Heart right ventricle (tissue), 16 donors: ENCODE data around the gene SHISA7. TPM values are rescaled to one million over a fixed set of nuclear protein-coding genes. Genes with fewer than 3 reads are reported as not detected.
"Not testable (repeated sequence)": the region's sequence is repeated elsewhere in the genome, so short reads cannot be mapped to it uniquely, and the experiment has no call there.

Experiments used
- ATAC-seq, 8 donors: fragments of 200-7000 bp; cut with Tn5 transposase; one replicate each; pipeline ENCODE4 v1.9.1; 2020; ENCODE audit warnings: mild to moderate bottlenecking in 8 of 8, moderate library complexity in 8 of 8, moderate number of reproducible peaks in 1 of 8
- DNase-seq, 2 donors: peaks; one replicate each; pipeline ENCODE4 v3.0.0-alpha.2; 2020
- H3K27ac ChIP-seq, 10 donors: fragments of 200-600 bp; sonication (generic) in 2 of 10; one replicate each; pipeline versions ENCODE4 v1.5.0 to v1.8.0; 2020 to 2022; ENCODE audit warnings: mild to moderate bottlenecking in 3 of 10
- H3K27me3 ChIP-seq, 7 donors: fragments of 200-600 bp; one replicate each; pipeline ENCODE4 v1.8.0; 2021 to 2022; ENCODE audit warnings: mild to moderate bottlenecking in 2 of 7
- H3K36me3 ChIP-seq, 9 donors: fragments of 200-600 bp; sonication (generic) in 1 of 9; one replicate each; pipeline versions ENCODE4 v1.5.0 to v1.8.0; 2020 to 2022; ENCODE audit warnings: mild to moderate bottlenecking in 2 of 9
- H3K4me1 ChIP-seq, 9 donors: fragments of 200-600 bp; sonication (generic) in 1 of 9; one replicate each; pipeline versions ENCODE4 v1.5.0 to v1.8.0; 2020 to 2022; ENCODE audit warnings: mild to moderate bottlenecking in 4 of 9
- H3K4me3 ChIP-seq, 10 donors: fragments of 200-600 bp; sonication (generic) in 2 of 10; one replicate each; pipeline versions ENCODE4 v1.5.0 to v1.8.0; 2020 to 2022; ENCODE audit warnings: mild to moderate bottlenecking in 7 of 10, moderate library complexity in 2 of 10
- H3K9me3 ChIP-seq, 11 donors: fragments of 200-600 bp in 10 of 11; sonication (generic) in 2 of 11; one replicate each; pipeline versions ENCODE4 v1.5.0 to v1.8.0; 2013 to 2022; ENCODE audit warnings: mild to moderate bottlenecking in 2 of 11, control low read depth in 1 of 11, moderate library complexity in 1 of 11
- CTCF ChIP-seq, 9 donors: fragments of 200-600 bp; sonication (generic) in 2 of 9; IDR thresholded peaks; one replicate each; pipeline versions ENCODE4 v1.5.0 to v1.8.0; 2021 to 2022; ENCODE audit warnings: antibody characterized with exemption in 9 of 9, mild to moderate bottlenecking in 5 of 9, moderate library complexity in 1 of 9
- WGBS, 2 donors: extraction: QIAGEN DNeasy Blood & Tissue Kit; methylation state at CpG; one replicate each; pipeline ENCODE4 v1.1.7; 2013; ENCODE audit warnings: inconsistent platforms in 1 of 2; 5-methylcytosine and 5-hydroxymethylcytosine counted together
- intact Hi-C, 10 donors: fragments of 100-400 bp; cut with DNase I; formaldehyde crosslinking; loops; one replicate each; pipeline versions ENCODE4 v1.11.1 to v1.14.2; 2022
- polyA plus RNA-seq, 2 donors: library from polyadenylated mRNA; stranded (reverse); fragments of 200-250 nt; gene quantifications; one replicate each; pipeline ENCODE4 v1.2.3, GENCODE V29; 2013
- total RNA-seq, 10 donors: library from RNA; stranded (reverse); fragmentation: NEBNext Ultra II Directional in 3 of 10; extraction: Animal tissue kit (Norgen Biotek cat#: 25700) in 3 of 10; gene quantifications; one replicate each; pipeline versions ENCODE4 v1.2.1 to v1.2.4, GENCODE V29; 2021 to 2023
- donor health status: Arrhythmogenic right ventricular cardiomyopathy.
- donor health status: ischemic (EF 13 %, LVEDD 7.1; RV severe dilation, severe dysfunction).
- donor health status: healthy with polysubstance abuse.
- donor health status: DM: no; HTN: yes; CAD: no.
- donor health status: DM: no; HTN: no; CAD: no.
- donor health status: ischemic (EF 25% LVEDD 6.9; RV normal size, moderate dysfunction).
- donor health status: ischemic (EF 25% LVEDD 5.7; RV mildly dilated, moderate dysfunction).
- donor health status: healthy.
- donor health status: DM: yes; HTN: yes; CAD: no.
- donor health status: Ischemic cardiomyopathy.
- donor health status: ischemic (EF 35%, LVEDD 5.7; RV mildly dilated, moderate dysfunction).
- donor health status: nonischemic (EF 11% LVEDD 7.7; RV severe dilation, severe dysfunction).
- donor health status: DM: yes; HTN: yes; CAD: no.
- donor health status: PGD.
- donor health status: ischemic (EF 29% LVEDD 5.4; RV normal size, mild dysfunction).
- donor health status: nonischemic (EF 23%, LVEDD 6.1; RV moderate dilation, normal function).

Gene SHISA7
- total and polyA plus RNA-seq, 12 donors: under 0.01 TPM; not detected in 11

GRCh38 chr19:55452749-55453346 is 9.7 kb upstream of the SHISA7 start:
- DNase-seq: peak; percentile 71 to 80
- Histone ChIP-seq H3K27ac (no peak overlapping the region), H3K9me3 (no peaks in the 10 kb centered on the region), H3K27me3 (peaks cover 17 to 37% (median 30%) of the 10 kb centered on the region in 7 donors), H3K4me3 (no peak overlapping the region), H3K4me1 (peaks cover 4 to 14% (median 11%) of the 10 kb centered on the region in 9 donors), H3K36me3 (peaks cover 0 to 19% (median 0%) of the 10 kb centered on the region in 9 donors)
- WGBS, 2 donors: 17 to 19% methylated on average over 32 to 34 of the region's 34 CpGs
- ATAC-seq: peak; percentile 60 to 88 (median 78)
- peak in 4 of 9 donors; percentile 17 to 34 (median 22) for TF ChIP-seq CTCF (IDR thresholded peaks at IDR 0.05)
- intact Hi-C loops: loop anchor here in 1 of 10 donors (10.0 kb wide), 1 partner anchor 318 kb away; no protein-coding TSS in a partner anchor

GRCh38 chr19:55451965-55452748 is 9.1 kb upstream of the SHISA7 start:
- DNase-seq: no peak
- 2% methylated on average over 55 to 57 of the region's 57 CpGs for WGBS, 2 donors
- no peak for TF ChIP-seq CTCF (IDR thresholded peaks at IDR 0.05)
- H3K36me3 ChIP-seq: peaks cover 0 to 19% (median 0%) of the 10 kb centered on the region in 9 donors
- no peak for ATAC-seq
- H3K27ac ChIP-seq: no peak overlapping the region
- H3K4me3 ChIP-seq: peak overlapping the region in 5 of 10 donors; percentile 2 to 31 (median 20)
- no peaks in the 10 kb centered on the region for H3K9me3 ChIP-seq
- peaks cover 17 to 42% (median 30%) of the 10 kb centered on the region in 7 donors for H3K27me3 ChIP-seq
- H3K4me1 ChIP-seq: peaks cover 4 to 14% (median 11%) of the 10 kb centered on the region in 9 donors
- intact Hi-C loops: loop anchor here in 1 of 10 donors (10.0 kb wide), 1 partner anchor 317 kb away; no protein-coding TSS in a partner anchor

- ATAC-seq (no peak), DNase-seq (no peak)
- Histone ChIP-seq H3K4me1 (peaks cover 4 to 14% (median 11%) of the 10 kb centered on the region in 9 donors), H3K36me3 (peaks cover 0 to 19% (median 0%) of the 10 kb centered on the region in 9 donors), H3K4me3 (peak overlapping the region in 6 of 10 donors; percentile 2 to 31 (median 15)), H3K27ac (no peak overlapping the region), H3K27me3 (peaks cover 17 to 50% (median 36%) of the 10 kb centered on the region in 7 donors), H3K9me3 (no peaks in the 10 kb centered on the region)
- 1% methylated on average over 43 to 80 of the region's 80 CpGs for WGBS, 2 donors
- intact Hi-C loops: loop anchor here in 1 of 10 donors (10.0 kb wide), 1 partner anchor 317 kb away; no protein-coding TSS in a partner anchor
- TF ChIP-seq CTCF (IDR thresholded peaks at IDR 0.05): no peak
Measured at GRCh38 chr19:55451163-55451964, 8.3 kb upstream of the SHISA7 start.

GRCh38 chr19:55449469-55449868 is 6.4 kb upstream of the SHISA7 start:
- no peak for ATAC-seq
- DNase-seq: no peak
- H3K9me3 ChIP-seq: no peaks in the 10 kb centered on the region
- H3K4me3 ChIP-seq: no peak overlapping the region
- no peak for TF ChIP-seq CTCF (IDR thresholded peaks at IDR 0.05)
- peaks cover 0 to 7% (median 0%) of the 10 kb centered on the region in 9 donors for H3K36me3 ChIP-seq
- H3K27ac ChIP-seq: no peak overlapping the region
- peaks cover 17 to 67% (median 52%) of the 10 kb centered on the region in 7 donors for H3K27me3 ChIP-seq
- H3K4me1 ChIP-seq: peaks cover 4 to 14% (median 11%) of the 10 kb centered on the region in 9 donors
- WGBS, 2 donors: 34 to 36% methylated on average over 16 of the region's 16 CpGs
- intact Hi-C loops: no loop called here

- H3K4me3 ChIP-seq, DNase-seq, H3K36me3 ChIP-seq, H3K9me3 ChIP-seq, ATAC-seq, H3K27ac ChIP-seq, intact Hi-C loops: not testable (repeated sequence)
- H3K4me1 ChIP-seq: peaks cover 4 to 14% (median 11%) of the 10 kb centered on the region in 9 donors
- H3K27me3 ChIP-seq: peaks cover 17 to 77% (median 65%) of the 10 kb centered on the region in 7 donors
- 88 to 90% methylated on average over 5 of the region's 5 CpGs for WGBS, 2 donors
Measured at GRCh38 chr19:55448175-55448490, 5.0 kb upstream of the SHISA7 start.
